ENCODE measurements around the gene IL12A.

The IL12A gene

DNA sequence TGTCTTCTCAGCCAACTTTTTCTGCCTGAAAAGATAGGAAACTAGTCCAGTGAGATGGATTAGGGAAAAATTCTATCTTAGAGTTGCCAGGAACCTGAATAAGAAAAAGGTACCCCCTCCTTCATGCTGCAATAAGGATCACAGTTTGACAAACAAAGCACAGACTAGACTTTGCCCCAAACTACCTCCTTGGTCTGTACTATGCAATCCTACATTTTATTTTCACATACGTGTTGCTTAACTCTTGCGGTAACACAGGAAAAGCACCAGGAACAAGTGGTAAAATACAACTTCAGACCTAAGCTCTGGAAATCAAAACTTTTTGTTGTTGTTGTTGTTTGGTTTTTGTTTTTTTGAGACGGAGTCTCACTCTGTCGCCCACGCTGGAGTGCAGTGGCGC, 11.3 kb upstream of the IL12A start:
- no peak for DNase-seq (ENCODE audit: low read depth)
- no peak overlapping the region for H3K4me3 ChIP-seq (replicated peaks; ENCODE audit: low read depth, low read length)
- TF ChIP-seq, protein P1, sequence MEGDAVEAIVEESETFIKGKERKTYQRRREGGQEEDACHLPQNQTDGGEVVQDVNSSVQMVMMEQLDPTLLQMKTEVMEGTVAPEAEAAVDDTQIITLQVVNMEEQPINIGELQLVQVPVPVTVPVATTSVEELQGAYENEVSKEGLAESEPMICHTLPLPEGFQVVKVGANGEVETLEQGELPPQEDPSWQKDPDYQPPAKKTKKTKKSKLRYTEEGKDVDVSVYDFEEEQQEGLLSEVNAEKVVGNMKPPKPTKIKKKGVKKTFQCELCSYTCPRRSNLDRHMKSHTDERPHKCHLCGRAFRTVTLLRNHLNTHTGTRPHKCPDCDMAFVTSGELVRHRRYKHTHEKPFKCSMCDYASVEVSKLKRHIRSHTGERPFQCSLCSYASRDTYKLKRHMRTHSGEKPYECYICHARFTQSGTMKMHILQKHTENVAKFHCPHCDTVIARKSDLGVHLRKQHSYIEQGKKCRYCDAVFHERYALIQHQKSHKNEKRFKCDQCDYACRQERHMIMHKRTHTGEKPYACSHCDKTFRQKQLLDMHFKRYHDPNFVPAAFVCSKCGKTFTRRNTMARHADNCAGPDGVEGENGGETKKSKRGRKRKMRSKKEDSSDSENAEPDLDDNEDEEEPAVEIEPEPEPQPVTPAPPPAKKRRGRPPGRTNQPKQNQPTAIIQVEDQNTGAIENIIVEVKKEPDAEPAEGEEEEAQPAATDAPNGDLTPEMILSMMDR (IDR thresholded peaks at IDR 0.05; ENCODE audit: low read length, missing control alignments) = no peak

DNA sequence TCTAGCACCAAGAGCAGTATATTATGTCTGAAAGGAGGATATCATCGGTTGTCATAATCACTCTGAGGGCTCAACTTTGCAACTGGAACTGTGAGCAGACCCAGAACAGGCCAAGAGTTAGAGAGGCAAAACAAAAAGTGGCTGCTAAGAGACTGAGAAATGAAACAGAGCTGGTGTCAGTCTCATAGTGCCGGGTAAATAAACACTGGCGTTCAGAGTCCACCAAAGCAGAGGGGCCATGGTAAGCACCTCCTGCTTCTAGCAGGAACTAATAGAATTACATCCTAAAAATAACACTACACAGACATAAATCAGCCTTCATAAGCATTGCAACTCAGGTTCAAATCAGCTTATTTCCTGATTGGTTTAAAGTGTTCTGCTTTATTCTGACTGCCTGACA, 10.3 kb upstream of the IL12A start:
- TF ChIP-seq, protein P1 (IDR thresholded peaks at IDR 0.05; ENCODE audit: low read length, missing control alignments) = no peak
- no peak for DNase-seq (ENCODE audit: low read depth)
- no peak overlapping the region for H3K4me3 ChIP-seq (replicated peaks; ENCODE audit: low read depth, low read length)

- no peak overlapping the region for H3K4me3 ChIP-seq (replicated peaks; ENCODE audit: low read depth, low read length)
- DNase-seq (ENCODE audit: low read depth) = no peak
- TF ChIP-seq, protein P1 (IDR thresholded peaks at IDR 0.05; ENCODE audit: low read length, missing control alignments) = no peak
Measured at GRCh38 chr3:159978918-159979703, 9.5 kb upstream of the IL12A start.

GRCh38 chr3:159982442-159982974, 6.1 kb upstream of the IL12A start:
- TF ChIP-seq, protein P1 (IDR thresholded peaks at IDR 0.05; ENCODE audit: low read length, missing control alignments) = no peak
- H3K4me3 ChIP-seq (replicated peaks; ENCODE audit: low read depth, low read length) = no peak overlapping the region
- no peak for DNase-seq (ENCODE audit: low read depth)

DNA sequence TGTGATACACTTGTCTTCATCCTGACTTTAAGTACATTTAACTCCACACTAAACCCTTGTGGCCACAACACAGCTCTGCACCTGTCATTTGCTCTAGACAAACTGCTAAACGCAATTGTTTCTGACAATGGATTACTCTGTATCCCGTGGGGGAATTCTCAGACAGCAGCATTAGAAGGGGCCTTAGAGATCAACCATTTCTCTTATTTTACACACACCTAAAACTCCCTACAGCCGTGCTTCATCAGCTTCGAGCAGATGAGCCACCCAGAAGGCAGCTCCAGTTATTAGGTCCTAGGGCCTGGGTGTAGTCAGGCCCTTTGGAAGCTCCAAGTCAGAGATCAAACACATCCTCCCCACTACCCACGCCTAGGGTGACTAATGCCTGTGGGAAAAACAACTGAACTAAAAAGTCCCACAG, 1.3 kb upstream of the IL12A start:
- DNase-seq (ENCODE audit: low read depth) = no peak
- no peak overlapping the region for H3K4me3 ChIP-seq (replicated peaks; ENCODE audit: low read depth, low read length)
- TF ChIP-seq, protein P1 (IDR thresholded peaks at IDR 0.05; ENCODE audit: low read length, missing control alignments) = peak; percentile 19

- TF ChIP-seq, protein P1 (IDR thresholded peaks at IDR 0.05; ENCODE audit: low read length, missing control alignments) = no peak
- H3K4me3 ChIP-seq (replicated peaks; ENCODE audit: low read depth, low read length) = no peak overlapping the region
- no peak for DNase-seq (ENCODE audit: low read depth)
Measured at GRCh38 chr3:159989973-159990846, 1.6 kb downstream of the IL12A start.
